Uterus (tissue), 2 donors: ENCODE data around the gene CEP83.

Source experiments
- POLR2A ChIP-seq, 2 donors: fragments of 450-650 bp; IDR thresholded peaks; one replicate each; pipeline ENCODE4 v1.6.1; 2016; ENCODE audit warnings: antibody characterized with exemption in 2 of 2, mild to moderate bottlenecking in 1 of 2, moderate library complexity in 1 of 2
- TF ChIP-seq, protein P1 (sequence below), 4 experiments: fragments of 200-600 bp in 2 of 4; fragments of 450-650 bp in 2 of 4; sonication (generic) in 2 of 4; IDR thresholded peaks; one replicate each; pipeline ENCODE4 v1.5.1; 2016 to 2019; ENCODE audit warnings: antibody characterized with exemption in 4 of 4, mild to moderate bottlenecking in 2 of 4, moderate library complexity in 1 of 4

- TF ChIP-seq, protein P1, sequence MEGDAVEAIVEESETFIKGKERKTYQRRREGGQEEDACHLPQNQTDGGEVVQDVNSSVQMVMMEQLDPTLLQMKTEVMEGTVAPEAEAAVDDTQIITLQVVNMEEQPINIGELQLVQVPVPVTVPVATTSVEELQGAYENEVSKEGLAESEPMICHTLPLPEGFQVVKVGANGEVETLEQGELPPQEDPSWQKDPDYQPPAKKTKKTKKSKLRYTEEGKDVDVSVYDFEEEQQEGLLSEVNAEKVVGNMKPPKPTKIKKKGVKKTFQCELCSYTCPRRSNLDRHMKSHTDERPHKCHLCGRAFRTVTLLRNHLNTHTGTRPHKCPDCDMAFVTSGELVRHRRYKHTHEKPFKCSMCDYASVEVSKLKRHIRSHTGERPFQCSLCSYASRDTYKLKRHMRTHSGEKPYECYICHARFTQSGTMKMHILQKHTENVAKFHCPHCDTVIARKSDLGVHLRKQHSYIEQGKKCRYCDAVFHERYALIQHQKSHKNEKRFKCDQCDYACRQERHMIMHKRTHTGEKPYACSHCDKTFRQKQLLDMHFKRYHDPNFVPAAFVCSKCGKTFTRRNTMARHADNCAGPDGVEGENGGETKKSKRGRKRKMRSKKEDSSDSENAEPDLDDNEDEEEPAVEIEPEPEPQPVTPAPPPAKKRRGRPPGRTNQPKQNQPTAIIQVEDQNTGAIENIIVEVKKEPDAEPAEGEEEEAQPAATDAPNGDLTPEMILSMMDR (IDR thresholded peaks at IDR 0.05): no peak
- TF ChIP-seq POLR2A (IDR thresholded peaks at IDR 0.05): no peak
These were observed 106.5 kb downstream of the CEP83 start for GRCh38 chr12:94353130-94353529.
